ENCODE results near the gene EHBP1.

- TF ChIP-seq POLR2AphosphoS5 (IDR thresholded peaks at IDR 0.05) (no peak), CTCF (IDR thresholded peaks at IDR 0.05) (no peak)
These were observed 26.8 kb downstream of the EHBP1 start for GRCh38 chr2:62732262-62732777.
